Measurements from ENCODE around the gene CPED1.
"Not testable (repeated sequence)": the region's sequence is repeated elsewhere in the genome, so short reads cannot be mapped to it uniquely, and the experiment has no call there.

Gene CPED1

DNA sequence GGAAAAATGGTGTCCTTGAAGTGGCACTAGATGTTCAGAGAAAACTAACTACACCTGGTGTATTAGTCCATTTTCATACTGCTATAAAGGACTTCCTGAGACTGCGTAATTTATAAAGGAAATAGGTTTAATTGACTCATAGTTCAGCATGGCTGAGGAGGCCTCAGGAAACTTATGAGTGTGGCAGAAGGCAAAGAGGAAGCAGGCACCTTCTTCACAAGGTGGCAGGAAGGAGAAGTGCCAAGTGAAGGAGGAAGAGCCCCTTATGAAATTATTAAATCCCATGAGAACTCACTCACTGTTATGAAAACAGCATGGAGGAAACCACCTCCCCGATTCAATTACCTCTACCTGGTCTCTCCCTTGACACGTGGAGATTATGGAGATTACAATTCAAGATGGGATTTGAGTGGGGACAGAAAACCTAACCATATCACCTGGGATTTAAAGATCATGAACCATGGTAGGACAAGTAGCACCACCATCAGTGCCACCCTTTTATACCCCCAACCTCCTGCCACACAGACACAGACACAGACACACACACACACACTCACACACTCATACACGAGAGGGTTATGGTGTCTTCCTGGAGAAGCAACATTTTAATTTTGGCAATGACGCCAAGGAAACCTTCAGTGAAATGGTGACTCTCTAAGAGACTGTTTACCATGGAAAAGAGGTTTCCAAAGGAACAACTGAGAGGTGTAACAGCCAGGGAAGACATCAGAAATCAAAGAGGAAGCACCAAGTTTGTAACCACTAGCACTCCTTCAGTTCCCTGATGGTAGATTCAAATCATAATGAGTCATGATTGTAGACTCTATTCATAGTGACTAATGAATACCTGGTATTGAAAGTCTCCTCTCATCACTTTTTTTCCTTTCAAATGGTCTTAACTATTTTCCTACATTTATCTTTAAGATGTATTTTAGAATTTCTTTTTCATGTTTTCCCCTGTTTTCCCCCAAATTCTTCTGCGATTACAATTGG lies 298.5 kb downstream of the CPED1 start:
- H3K4me2 ChIP-seq (ENCODE audit: low read length), result no peak overlapping the region
- no peaks in the 10 kb centered on the region for H3K79me2 ChIP-seq (ENCODE audit: insufficient read depth, low read length)
- no peaks in the 10 kb centered on the region for H3K9me2 ChIP-seq (ENCODE audit: low read depth, low read length)
- H2AFZ ChIP-seq (ENCODE audit: low read length), result no peak overlapping the region
- TF ChIP-seq, protein P1, sequence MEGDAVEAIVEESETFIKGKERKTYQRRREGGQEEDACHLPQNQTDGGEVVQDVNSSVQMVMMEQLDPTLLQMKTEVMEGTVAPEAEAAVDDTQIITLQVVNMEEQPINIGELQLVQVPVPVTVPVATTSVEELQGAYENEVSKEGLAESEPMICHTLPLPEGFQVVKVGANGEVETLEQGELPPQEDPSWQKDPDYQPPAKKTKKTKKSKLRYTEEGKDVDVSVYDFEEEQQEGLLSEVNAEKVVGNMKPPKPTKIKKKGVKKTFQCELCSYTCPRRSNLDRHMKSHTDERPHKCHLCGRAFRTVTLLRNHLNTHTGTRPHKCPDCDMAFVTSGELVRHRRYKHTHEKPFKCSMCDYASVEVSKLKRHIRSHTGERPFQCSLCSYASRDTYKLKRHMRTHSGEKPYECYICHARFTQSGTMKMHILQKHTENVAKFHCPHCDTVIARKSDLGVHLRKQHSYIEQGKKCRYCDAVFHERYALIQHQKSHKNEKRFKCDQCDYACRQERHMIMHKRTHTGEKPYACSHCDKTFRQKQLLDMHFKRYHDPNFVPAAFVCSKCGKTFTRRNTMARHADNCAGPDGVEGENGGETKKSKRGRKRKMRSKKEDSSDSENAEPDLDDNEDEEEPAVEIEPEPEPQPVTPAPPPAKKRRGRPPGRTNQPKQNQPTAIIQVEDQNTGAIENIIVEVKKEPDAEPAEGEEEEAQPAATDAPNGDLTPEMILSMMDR (IDR thresholded peaks at IDR 0.05; ENCODE audit: low read length), result no peak
- no peak for TF ChIP-seq EZH2 (IDR thresholded peaks at IDR 0.05; ENCODE audit: borderline replicate concordance, low read length)
- H3F3A ChIP-seq (ENCODE audit: insufficient read depth, low read length), result no peaks in the 10 kb centered on the region
- H3K4me3 ChIP-seq (ENCODE audit: low read depth, low read length, poor library complexity, severe bottlenecking), result no peak overlapping the region
- H3K9me3 ChIP-seq (ENCODE audit: low read length), result peaks cover 37% of the 10 kb centered on the region
- peaks cover 16% of the 10 kb centered on the region for H3K36me3 ChIP-seq (ENCODE audit: insufficient read depth, low read length)
- H3K9ac ChIP-seq (ENCODE audit: low read length), result no peak overlapping the region
- no peaks in the 10 kb centered on the region for H3K4me1 ChIP-seq (ENCODE audit: insufficient read depth, low read length, severe bottlenecking)
- H3K27me3 ChIP-seq (ENCODE audit: insufficient read depth, low read length), result no peaks in the 10 kb centered on the region
- H4K20me1 ChIP-seq (ENCODE audit: insufficient read depth, low read length), result no peaks in the 10 kb centered on the region
- H3K27ac ChIP-seq (ENCODE audit: low read depth, low read length, poor library complexity, severe bottlenecking), result no peak overlapping the region

DNA sequence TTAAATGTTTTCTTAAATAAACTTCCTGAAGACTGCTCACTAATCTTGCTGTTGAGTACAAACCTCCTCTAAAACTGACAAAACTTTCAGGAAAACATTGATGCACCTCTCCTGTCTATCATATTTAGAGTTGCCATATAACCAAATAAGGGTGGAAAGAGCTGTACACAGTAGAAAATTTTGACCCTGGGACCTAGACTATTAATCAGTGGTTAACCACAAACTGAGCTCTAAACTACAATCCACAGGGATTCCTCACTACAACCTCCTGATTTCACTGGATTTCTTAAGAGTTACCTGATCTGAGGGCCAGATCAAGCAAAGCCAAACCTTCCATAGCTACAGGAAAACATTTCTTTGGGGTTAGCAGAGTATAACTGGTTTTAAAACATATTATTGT lies 300.4 kb downstream of the CPED1 start:
- Histone ChIP-seq H3K27ac (ENCODE audit: low read depth, low read length, poor library complexity, severe bottlenecking) (no peak overlapping the region), H2AFZ (ENCODE audit: low read length) (no peak overlapping the region), H3K4me3 (ENCODE audit: low read depth, low read length, poor library complexity, severe bottlenecking) (no peak overlapping the region), H3K9me2 (ENCODE audit: low read depth, low read length) (no peaks in the 10 kb centered on the region), H3K27me3 (ENCODE audit: insufficient read depth, low read length) (no peaks in the 10 kb centered on the region), H3K9me3 (ENCODE audit: low read length) (peaks cover 30% of the 10 kb centered on the region), H3K36me3 (ENCODE audit: insufficient read depth, low read length) (0 out of 2 replicates have a peak, but pooled peaks cover 5% of the 10 kb centered on the region), H3F3A (ENCODE audit: insufficient read depth, low read length) (no peaks in the 10 kb centered on the region), H3K4me1 (ENCODE audit: insufficient read depth, low read length, severe bottlenecking) (no peaks in the 10 kb centered on the region), H4K20me1 (ENCODE audit: insufficient read depth, low read length) (no peaks in the 10 kb centered on the region), H3K9ac (ENCODE audit: low read length) (no peak overlapping the region), H3K79me2 (ENCODE audit: insufficient read depth, low read length) (no peaks in the 10 kb centered on the region), H3K4me2 (ENCODE audit: low read length) (no peak overlapping the region)
- TF ChIP-seq, protein P1 (IDR thresholded peaks at IDR 0.05; ENCODE audit: low read length), result no peak
- no peak for TF ChIP-seq EZH2 (IDR thresholded peaks at IDR 0.05; ENCODE audit: borderline replicate concordance, low read length)

DNA sequence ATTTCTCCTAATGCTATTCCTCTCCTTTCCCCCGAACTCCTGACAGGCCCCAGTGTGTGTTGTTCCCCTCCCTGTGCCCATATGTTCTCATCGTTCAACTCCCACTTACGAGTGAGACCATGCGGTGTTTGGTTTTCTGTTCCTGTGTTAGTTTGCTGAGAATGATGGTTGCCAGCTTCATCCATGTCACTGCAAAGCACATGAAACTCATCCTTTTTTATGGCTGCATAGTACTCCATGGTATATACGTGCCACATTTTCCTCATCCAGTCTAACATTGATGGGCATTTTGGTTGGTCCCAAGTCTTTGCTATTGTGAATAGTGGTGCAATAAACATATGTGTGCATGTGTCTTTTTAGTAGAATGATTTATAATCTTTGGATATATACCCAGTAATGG lies 301.4 kb downstream of the CPED1 start:
- H3K4me3 ChIP-seq (ENCODE audit: low read depth, low read length, poor library complexity, severe bottlenecking); H3F3A ChIP-seq (ENCODE audit: insufficient read depth, low read length); H3K79me2 ChIP-seq (ENCODE audit: insufficient read depth, low read length); H3K27me3 ChIP-seq (ENCODE audit: insufficient read depth, low read length); H3K27ac ChIP-seq (ENCODE audit: low read depth, low read length, poor library complexity, severe bottlenecking); H3K4me1 ChIP-seq (ENCODE audit: insufficient read depth, low read length, severe bottlenecking); H3K4me2 ChIP-seq (ENCODE audit: low read length); H3K9ac ChIP-seq (ENCODE audit: low read length); H3K36me3 ChIP-seq (ENCODE audit: insufficient read depth, low read length); H4K20me1 ChIP-seq (ENCODE audit: insufficient read depth, low read length); H3K9me2 ChIP-seq (ENCODE audit: low read depth, low read length); H2AFZ ChIP-seq (ENCODE audit: low read length): not testable (repeated sequence)
- peaks cover 20% of the 10 kb centered on the region for H3K9me3 ChIP-seq (ENCODE audit: low read length)

Measured in OCI-LY1 (cell line).